Keratinocyte (primary cell): ENCODE data around the gene PIBF1. TPM values are rescaled to one million over a fixed set of nuclear protein-coding genes. Genes with fewer than 3 reads are reported as not detected.

Experiments
- DNase-seq: peaks from one replicate; pipeline ENCODE4 v3.0.0-alpha.2; 2011; ENCODE audit warnings: low read depth, missing footprints, low spot score
- FAIRE-seq: peaks from 2 replicates; lab custom pipeline; 2011; peaks lifted over from hg19 to GRCh38; lab: Jason Lieb, UNC
- H2AFZ ChIP-seq: 2 replicates; pipeline ENCODE4 v1.6.0; 2012; ENCODE audit warnings: low read length, control low read depth, inconsistent platforms; ENCODE audit not compliant: control insufficient read depth
- H3K27ac ChIP-seq: 2 replicates; pipeline ENCODE4 v1.5.1; 2011; ENCODE audit warnings: low read length; ENCODE audit not compliant: control insufficient read depth, insufficient read depth
- H3K27me3 ChIP-seq: 3 replicates; pipeline ENCODE4 v1.6.0; 2011; ENCODE audit warnings: low read length; ENCODE audit not compliant: control insufficient read depth, insufficient read depth; ENCODE audit errors: extremely low read depth
- H3K36me3 ChIP-seq, 2 experiments: 2 replicates in 1 of 2; 3 replicates in 1 of 2; pipeline ENCODE4 v1.5.1; 2011; ENCODE audit warnings: low read length in 2 of 2, mild to moderate bottlenecking in 1 of 2; ENCODE audit not compliant: control insufficient read depth in 2 of 2, insufficient read depth in 2 of 2; ENCODE audit errors: extremely low read depth in 1 of 2
- H3K4me1 ChIP-seq: 3 replicates; pipeline ENCODE4 v1.5.1; 2011; ENCODE audit warnings: low read length; ENCODE audit not compliant: control insufficient read depth, insufficient read depth; ENCODE audit errors: extremely low read depth
- H3K4me2 ChIP-seq: 3 replicates; pipeline ENCODE4 v1.6.0; 2011; ENCODE audit warnings: low read depth, low read length; ENCODE audit not compliant: control insufficient read depth, insufficient read depth; ENCODE audit errors: extremely low read depth
- H3K4me3 ChIP-seq, 3 experiments: fragments of 200-600 bp in 1 of 3; sonication (generic) in 1 of 3; 2 replicates in 2 of 3; 3 replicates in 1 of 3; pipeline ENCODE4 v1.5.1; 2011 to 2016; ENCODE audit warnings: low read length in 3 of 3, mild to moderate bottlenecking in 3 of 3, control low read depth in 2 of 3, inconsistent platforms in 1 of 3, low read depth in 1 of 3, mixed read lengths in 1 of 3, mixed run types in 1 of 3, moderate library complexity in 1 of 3; ENCODE audit not compliant: control insufficient read depth in 2 of 3, insufficient read depth in 2 of 3; ENCODE audit errors: extremely low read depth in 1 of 3
- H3K79me2 ChIP-seq: 2 replicates; pipeline ENCODE4 v1.6.0; 2012; ENCODE audit warnings: low read length; ENCODE audit not compliant: control insufficient read depth, insufficient read depth
- H3K9ac ChIP-seq: 3 replicates; pipeline ENCODE4 v1.6.0; 2011; ENCODE audit warnings: low read length; ENCODE audit not compliant: control insufficient read depth, insufficient read depth; ENCODE audit errors: extremely low read depth
- H3K9me1 ChIP-seq: 3 replicates; pipeline ENCODE4 v1.6.0; 2011; ENCODE audit warnings: low read length; ENCODE audit not compliant: control insufficient read depth, insufficient read depth; ENCODE audit errors: extremely low read depth
- H3K9me3 ChIP-seq: 2 replicates; pipeline ENCODE4 v1.5.1; 2012; ENCODE audit warnings: low read depth, low read length; ENCODE audit not compliant: control insufficient read depth
- H4K20me1 ChIP-seq: 3 replicates; pipeline ENCODE4 v1.6.0; 2011; ENCODE audit warnings: low read length; ENCODE audit not compliant: control insufficient read depth, insufficient read depth; ENCODE audit errors: extremely low read depth
- CTCF ChIP-seq, 3 experiments: IDR thresholded peaks in 1 of 3; conservative IDR thresholded peaks in 1 of 3; optimal IDR thresholded peaks in 1 of 3; 2 replicates in 2 of 3; 3 replicates in 1 of 3; pipeline versions ENCODE3 to v1.5.1; 2011; ENCODE audit warnings: low read length in 3 of 3, mild to moderate bottlenecking in 3 of 3, moderate library complexity in 2 of 3, control low read depth in 1 of 3, inconsistent platforms in 1 of 3; ENCODE audit not compliant: insufficient read depth in 2 of 3; ENCODE audit errors: extremely low read depth in 1 of 3
- EZH2 ChIP-seq: IDR thresholded peaks from one replicate; pipeline ENCODE4 v1.6.1; 2012; ENCODE audit warnings: inconsistent platforms, mild to moderate bottlenecking, low read length, moderate library complexity
- dilution Hi-C: fragments of 300-500 bp; cut with MboI; formaldehyde crosslinking; loops from one replicate; pipeline ENCODE4 v1.7.0; 2020; ENCODE audit warnings: low sequenced_read_pairs; ENCODE audit not compliant: extremely low pct_ligation_motif_present
- polyA plus RNA-seq, 5 experiments: library from polyadenylated mRNA; depleted of rRNA in 3 of 5; stranded (reverse) in 3 of 5; stranded (forward) in 1 of 5; unstranded in 1 of 5; fragments of >200 nt; gene quantifications; 1 replicate in 1 of 5; 2 replicates in 3 of 5; 3 replicates in 1 of 5; pipeline versions ENCODE4 v1.2.1 to v1.2.3, GENCODE V29; 2011 to 2012; ENCODE audit warnings: missing spikeins in 2 of 5, low read depth in 1 of 5, low replicate concordance in 1 of 5

The PIBF1 gene
- polyA plus RNA-seq, 1 donor (not counting 4 experiments of a cell fraction or from before 2014, with no cell fraction given) = 9.1 TPM

GRCh38 chr13:73058736-73059459 is 277.0 kb downstream of the PIBF1 start, which contains the start of gene KLF5:
TSS of gene KLF5 (plus strand) at chr13:73059005. CDS start at chr13:73059328, 323 bp downstream.
- peak within 1 kb of the TSS; percentile 96 for H3K9ac ChIP-seq
- H3K27me3 ChIP-seq = no peaks in the 10 kb centered on the region
- H3K4me1 ChIP-seq = peaks cover 42% of the 10 kb centered on the region
- H4K20me1 ChIP-seq = peaks cover 7% of the 10 kb centered on the region
- dilution Hi-C loops = no loop called here
- FAIRE-seq = no peak
- peak within 1 kb of the TSS; percentile 71 to 97 (median 94) for H3K4me3 ChIP-seq
- peak within 1 kb of the TSS; percentile 36 for H2AFZ ChIP-seq
- H3K9me1 ChIP-seq = no peaks in the 10 kb centered on the region
- TF ChIP-seq EZH2 = no peak
- no peak for TF ChIP-seq CTCF (optimal IDR thresholded peaks at IDR 0.05 in 1 of 3, IDR thresholded peaks at IDR 0.05 in 1 of 3, conservative IDR thresholded peaks at IDR 0.05 in 1 of 3; ENCODE audit: extremely low read depth in 1 of 3, insufficient read depth in 2 of 3, low read length in 3 of 3)
- no peak for DNase-seq
- H3K27ac ChIP-seq = peak within 1 kb of the TSS; percentile 97
- no peaks in the 10 kb centered on the region for H3K9me3 ChIP-seq
- peak within 1 kb of the TSS; percentile 99 for H3K4me2 ChIP-seq
- peaks cover 63% of the 10 kb centered on the region for H3K79me2 ChIP-seq
- peaks cover 6 to 24% of the 10 kb centered on the region in 2 experiments for H3K36me3 ChIP-seq

- peak overlapping the region; percentile 71 to 97 (median 94) for H3K4me3 ChIP-seq
- H3K9me1 ChIP-seq = no peaks in the 10 kb centered on the region
- peaks cover 71% of the 10 kb centered on the region for H3K79me2 ChIP-seq
- peaks cover 7 to 26% of the 10 kb centered on the region in 2 experiments for H3K36me3 ChIP-seq
- H4K20me1 ChIP-seq = peaks cover 7% of the 10 kb centered on the region
- H3K27me3 ChIP-seq = no peaks in the 10 kb centered on the region
- peak overlapping the region; percentile 96 for H3K9ac ChIP-seq
- H3K9me3 ChIP-seq = no peaks in the 10 kb centered on the region
- peak overlapping the region; percentile 97 for H3K27ac ChIP-seq
- no peak overlapping the region for H3K4me2 ChIP-seq
- DNase-seq (no peak), FAIRE-seq (no peak)
- no peak overlapping the region for H2AFZ ChIP-seq
- H3K4me1 ChIP-seq = peaks cover 48% of the 10 kb centered on the region
- dilution Hi-C loops = no loop called here
- TF ChIP-seq CTCF (optimal IDR thresholded peaks at IDR 0.05 in 1 of 3, IDR thresholded peaks at IDR 0.05 in 1 of 3, conservative IDR thresholded peaks at IDR 0.05 in 1 of 3; ENCODE audit: extremely low read depth in 1 of 3, insufficient read depth in 2 of 3, low read length in 3 of 3) = peak in 1 of 3 experiments; percentile 44
- no peak for TF ChIP-seq EZH2
Measured at GRCh38 chr13:73059460-73060250, 277.7 kb downstream of the PIBF1 start.
